IPS-15b (cell line): ENCODE data around the gene GPR107.
A peak's percentile ranks its signal among the peaks of the same experiment; 100 is the strongest.

Experiments used
- H3K27me3 ChIP-seq: one replicate; pipeline ENCODE4 v1.6.1; 2013; ENCODE audit warnings: low read length; ENCODE audit not compliant: control insufficient read depth, insufficient read depth
- H3K36me3 ChIP-seq: one replicate; pipeline ENCODE4 v1.6.1; 2013; ENCODE audit warnings: low read length; ENCODE audit not compliant: control insufficient read depth, insufficient read depth
- H3K4me1 ChIP-seq: one replicate; pipeline ENCODE4 v1.6.1; 2013; ENCODE audit warnings: mild to moderate bottlenecking, low read length; ENCODE audit not compliant: control insufficient read depth, insufficient read depth
- H3K4me3 ChIP-seq: one replicate; pipeline ENCODE4 v1.5.1; 2013; ENCODE audit warnings: low read depth, low read length
- H3K9ac ChIP-seq: one replicate; pipeline ENCODE4 v1.6.1; 2013; ENCODE audit warnings: low read depth, mild to moderate bottlenecking, low read length
- H3K9me3 ChIP-seq: one replicate; pipeline ENCODE4 v1.6.1; 2013; ENCODE audit warnings: mild to moderate bottlenecking, low read length; ENCODE audit not compliant: control insufficient read depth, insufficient read depth

GPR107 gene

GRCh38 chr9:130159057-130159456 is 105.4 kb downstream of the GPR107 start:
- no peaks in the 10 kb centered on the region for H3K36me3 ChIP-seq
- no peak overlapping the region for H3K4me3 ChIP-seq
- H3K9me3 ChIP-seq: no peaks in the 10 kb centered on the region
- H3K27me3 ChIP-seq: no peaks in the 10 kb centered on the region
- H3K9ac ChIP-seq: no peak overlapping the region
- no peaks in the 10 kb centered on the region for H3K4me1 ChIP-seq

- Histone ChIP-seq H3K4me3 (no peak overlapping the region), H3K9ac (no peak overlapping the region), H3K9me3 (no peaks in the 10 kb centered on the region), H3K36me3 (no peaks in the 10 kb centered on the region), H3K27me3 (no peaks in the 10 kb centered on the region), H3K4me1 (no peaks in the 10 kb centered on the region)
Measured at GRCh38 chr9:130159915-130160670, 106.4 kb downstream of the GPR107 start.

GRCh38 chr9:130160862-130161470 is 107.3 kb downstream of the GPR107 start:
- H3K4me3 ChIP-seq: no peak overlapping the region
- H3K36me3 ChIP-seq: no peaks in the 10 kb centered on the region
- H3K9me3 ChIP-seq: no peaks in the 10 kb centered on the region
- H3K27me3 ChIP-seq: no peaks in the 10 kb centered on the region
- no peak overlapping the region for H3K9ac ChIP-seq
- H3K4me1 ChIP-seq: no peaks in the 10 kb centered on the region

- Histone ChIP-seq H3K27me3 (no peaks in the 10 kb centered on the region), H3K4me1 (peaks cover 3% of the 10 kb centered on the region), H3K9me3 (no peaks in the 10 kb centered on the region), H3K36me3 (no peaks in the 10 kb centered on the region), H3K4me3 (no peak overlapping the region), H3K9ac (no peak overlapping the region)
Measured at GRCh38 chr9:130165579-130165978, 111.9 kb downstream of the GPR107 start.

GRCh38 chr9:130166399-130166798 is 112.7 kb downstream of the GPR107 start:
- H3K27me3 ChIP-seq: no peaks in the 10 kb centered on the region
- H3K36me3 ChIP-seq: no peaks in the 10 kb centered on the region
- H3K4me1 ChIP-seq: peaks cover 3% of the 10 kb centered on the region
- H3K9me3 ChIP-seq: no peaks in the 10 kb centered on the region
- no peak overlapping the region for H3K9ac ChIP-seq
- H3K4me3 ChIP-seq: no peak overlapping the region

- no peaks in the 10 kb centered on the region for H3K36me3 ChIP-seq
- no peak overlapping the region for H3K4me3 ChIP-seq
- peaks cover 3% of the 10 kb centered on the region for H3K4me1 ChIP-seq
- no peak overlapping the region for H3K9ac ChIP-seq
- no peaks in the 10 kb centered on the region for H3K27me3 ChIP-seq
- no peaks in the 10 kb centered on the region for H3K9me3 ChIP-seq
Measured at GRCh38 chr9:130167927-130168326, 114.2 kb downstream of the GPR107 start.

GRCh38 chr9:130171226-130172148 is 117.8 kb downstream of the GPR107 start:
- H3K36me3 ChIP-seq: no peaks in the 10 kb centered on the region
- no peaks in the 10 kb centered on the region for H3K27me3 ChIP-seq
- H3K4me3 ChIP-seq: peak overlapping the region; percentile 70
- no peak overlapping the region for H3K9ac ChIP-seq
- peaks cover 3% of the 10 kb centered on the region for H3K4me1 ChIP-seq
- no peaks in the 10 kb centered on the region for H3K9me3 ChIP-seq

- no peaks in the 10 kb centered on the region for H3K27me3 ChIP-seq
- H3K36me3 ChIP-seq: no peaks in the 10 kb centered on the region
- no peaks in the 10 kb centered on the region for H3K9me3 ChIP-seq
- peak within 1 kb of the TSS; percentile 32 for H3K9ac ChIP-seq
- H3K4me3 ChIP-seq: peak within 1 kb of the TSS; percentile 70
- peaks cover 3% of the 10 kb centered on the region for H3K4me1 ChIP-seq
Measured at GRCh38 chr9:130172161-130172857, 118.6 kb downstream of the GPR107 start, which contains the start of gene NCS1. Gene NCS1 (plus strand): TSS chr9:130172404. CDS start chr9:130172664, 260 bp downstream.

GRCh38 chr9:130172858-130173665 is 119.4 kb downstream of the GPR107 start:
- Histone ChIP-seq H3K36me3 (no peaks in the 10 kb centered on the region), H3K4me3 (peak overlapping the region; percentile 61), H3K9ac (peak overlapping the region; percentile 32), H3K4me1 (no peaks in the 10 kb centered on the region), H3K27me3 (no peaks in the 10 kb centered on the region), H3K9me3 (no peaks in the 10 kb centered on the region)

GRCh38 chr9:130173666-130173983 is 119.9 kb downstream of the GPR107 start:
- Histone ChIP-seq H3K9ac (peak overlapping the region; percentile 32), H3K4me1 (no peaks in the 10 kb centered on the region), H3K9me3 (no peaks in the 10 kb centered on the region), H3K36me3 (no peaks in the 10 kb centered on the region), H3K27me3 (no peaks in the 10 kb centered on the region), H3K4me3 (peak overlapping the region; percentile 61)

- Histone ChIP-seq H3K9ac (no peak overlapping the region), H3K27me3 (no peaks in the 10 kb centered on the region), H3K36me3 (no peaks in the 10 kb centered on the region), H3K4me1 (no peaks in the 10 kb centered on the region), H3K9me3 (no peaks in the 10 kb centered on the region), H3K4me3 (peak overlapping the region; percentile 61)
Measured at GRCh38 chr9:130174025-130174424, 120.3 kb downstream of the GPR107 start.
